Cerebellar cortex (tissue), 1 donor: ENCODE measurements around the gene RANBP3.

Experiments used
- DNase-seq: peaks from one replicate; pipeline ENCODE4 v3.0.0-alpha.2; 2015; ENCODE audit warnings: low spot score

RANBP3 gene

DNA sequence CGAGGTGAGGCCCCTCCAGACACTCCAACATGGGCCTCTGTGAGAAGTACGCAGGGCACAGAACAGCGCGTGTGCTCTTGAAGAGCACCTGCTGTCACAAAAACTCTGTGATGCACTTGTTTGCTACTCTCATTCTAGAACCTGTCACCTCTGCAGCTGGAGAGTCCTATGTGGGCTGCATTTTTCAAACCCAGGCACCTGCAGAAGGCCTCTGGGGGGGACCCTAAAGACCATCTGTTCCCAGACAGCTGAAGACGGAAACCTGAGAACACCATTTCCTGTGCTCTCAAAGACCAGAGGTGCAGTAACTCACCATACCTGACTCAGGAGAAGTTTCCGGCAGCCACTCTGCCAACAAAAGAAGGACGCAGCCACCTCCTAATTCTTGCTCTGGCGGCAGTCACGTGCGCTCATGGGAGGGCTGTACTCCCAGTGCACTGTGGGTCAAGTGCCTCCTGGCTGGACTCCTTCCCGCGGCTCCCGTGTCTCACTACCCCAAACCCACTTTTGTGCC is 28.1 kb downstream of the RANBP3 start:
- no peak for DNase-seq

DNA sequence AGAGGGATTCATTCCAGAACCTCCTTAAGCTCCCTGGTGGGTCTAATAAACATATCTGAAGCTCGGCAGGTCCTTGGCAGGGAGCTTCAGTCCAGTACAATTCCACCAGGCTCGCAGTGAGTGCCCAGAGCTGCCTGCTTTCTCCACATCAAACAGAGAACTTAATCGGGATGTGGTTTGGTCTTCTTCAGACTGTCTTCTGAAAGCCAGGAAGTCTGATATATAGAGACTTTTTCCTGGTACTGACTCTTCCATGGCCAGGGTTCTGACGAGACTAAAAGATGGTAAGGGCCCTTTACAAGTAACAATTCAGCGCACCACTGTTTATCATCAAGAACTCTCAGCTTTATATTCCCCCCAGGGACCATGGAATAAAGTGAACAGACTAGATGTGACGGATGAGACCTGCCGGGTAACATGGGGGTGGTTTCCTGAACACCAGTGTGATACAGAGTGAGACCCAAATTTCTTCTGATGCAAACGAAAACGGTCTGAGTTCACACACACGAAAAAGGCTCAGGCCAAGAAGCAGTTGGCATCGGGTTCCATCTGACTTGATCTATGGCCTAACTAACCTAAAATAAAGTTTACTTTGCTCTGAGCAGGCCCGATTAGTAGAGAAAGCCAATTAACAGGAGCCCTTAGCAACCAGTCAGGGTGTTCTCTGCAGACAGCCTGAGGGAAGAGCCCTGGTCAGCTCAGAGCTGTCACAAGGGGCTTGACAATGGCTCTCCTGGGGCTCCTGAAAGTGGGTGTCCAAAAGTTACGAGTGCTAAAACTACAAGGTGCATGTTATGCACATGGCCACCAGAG is 29.0 kb downstream of the RANBP3 start:
- DNase-seq: peak; percentile 62

DNA sequence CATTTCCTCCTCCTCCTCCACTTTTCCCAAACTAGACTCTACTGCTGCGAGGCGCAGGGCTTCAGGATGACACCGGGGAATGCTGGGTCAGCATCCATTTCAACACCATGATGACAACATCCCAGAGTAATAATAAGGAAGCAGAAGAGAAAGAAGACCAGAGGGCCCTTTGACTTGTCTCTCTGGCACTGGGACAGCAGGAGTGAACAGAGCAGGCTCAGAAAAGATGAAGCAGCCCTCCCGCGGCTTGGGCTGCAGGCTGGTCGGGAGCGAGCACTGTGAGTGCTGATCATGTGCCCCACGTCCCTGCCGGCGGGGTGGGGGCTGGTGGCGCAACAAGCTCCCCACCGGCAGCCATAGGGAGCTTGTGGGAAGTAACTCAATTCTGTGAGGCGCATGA is 30.5 kb downstream of the RANBP3 start:
- no peak for DNase-seq

DNA sequence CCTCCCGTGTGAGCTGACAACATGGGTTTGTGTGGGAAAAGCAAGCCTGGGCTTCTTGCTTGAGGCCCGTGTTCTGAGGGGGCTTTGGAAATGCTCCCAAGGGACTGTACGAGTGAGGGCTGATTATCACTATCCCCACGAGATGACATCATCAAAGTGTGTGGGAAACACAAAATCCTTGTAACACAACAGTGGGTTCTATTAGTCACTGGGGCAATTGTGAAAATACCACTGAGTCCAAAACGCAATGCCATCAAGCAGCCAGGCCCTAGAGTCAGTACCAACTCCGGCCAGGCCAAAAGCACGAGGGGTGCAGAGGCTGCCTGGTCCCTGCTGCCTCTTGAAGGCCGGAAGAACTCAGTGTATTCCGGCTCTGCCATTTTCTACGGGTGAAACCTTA is 34.3 kb downstream of the RANBP3 start:
- no peak for DNase-seq

DNA sequence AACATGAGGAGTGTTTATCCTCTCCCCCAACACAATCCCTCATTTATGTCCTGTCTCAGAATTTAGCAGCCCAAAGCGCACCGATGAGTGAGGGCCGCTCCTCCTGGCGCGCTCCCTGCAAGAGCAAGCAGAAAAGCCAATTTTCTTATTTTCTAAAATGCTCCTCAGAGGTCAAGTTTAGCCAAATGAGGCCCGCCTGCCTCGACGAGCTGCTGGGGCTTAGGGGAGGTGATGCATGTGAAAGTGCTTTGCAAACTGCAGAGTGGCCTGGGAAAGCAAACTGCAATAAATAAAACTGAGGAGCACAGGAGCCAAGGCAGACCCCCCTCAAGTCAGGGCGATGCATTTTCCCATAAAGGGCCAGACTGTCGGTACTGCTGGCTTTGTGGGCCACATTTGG is 34.9 kb downstream of the RANBP3 start:
- no peak for DNase-seq

DNA sequence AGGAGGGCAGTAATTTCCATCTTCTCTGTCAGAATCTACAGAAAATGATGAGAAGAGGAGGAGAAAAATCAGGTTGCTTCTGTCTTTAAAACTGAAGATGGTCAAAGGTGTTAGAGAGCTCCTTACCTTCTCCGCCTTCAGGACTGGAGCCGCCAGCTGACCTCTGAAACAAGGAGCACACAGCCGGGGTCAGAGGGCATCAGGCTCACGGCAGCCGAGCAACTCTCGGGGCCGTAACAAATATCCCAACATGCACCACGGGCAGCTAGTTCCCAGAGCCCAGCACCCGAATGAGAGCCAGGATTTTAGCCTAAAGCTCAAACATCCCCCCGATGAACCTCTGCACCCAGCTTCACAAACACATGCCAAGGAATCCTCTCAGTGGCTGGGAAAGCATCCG is 36.3 kb downstream of the RANBP3 start:
- no peak for DNase-seq

DNA sequence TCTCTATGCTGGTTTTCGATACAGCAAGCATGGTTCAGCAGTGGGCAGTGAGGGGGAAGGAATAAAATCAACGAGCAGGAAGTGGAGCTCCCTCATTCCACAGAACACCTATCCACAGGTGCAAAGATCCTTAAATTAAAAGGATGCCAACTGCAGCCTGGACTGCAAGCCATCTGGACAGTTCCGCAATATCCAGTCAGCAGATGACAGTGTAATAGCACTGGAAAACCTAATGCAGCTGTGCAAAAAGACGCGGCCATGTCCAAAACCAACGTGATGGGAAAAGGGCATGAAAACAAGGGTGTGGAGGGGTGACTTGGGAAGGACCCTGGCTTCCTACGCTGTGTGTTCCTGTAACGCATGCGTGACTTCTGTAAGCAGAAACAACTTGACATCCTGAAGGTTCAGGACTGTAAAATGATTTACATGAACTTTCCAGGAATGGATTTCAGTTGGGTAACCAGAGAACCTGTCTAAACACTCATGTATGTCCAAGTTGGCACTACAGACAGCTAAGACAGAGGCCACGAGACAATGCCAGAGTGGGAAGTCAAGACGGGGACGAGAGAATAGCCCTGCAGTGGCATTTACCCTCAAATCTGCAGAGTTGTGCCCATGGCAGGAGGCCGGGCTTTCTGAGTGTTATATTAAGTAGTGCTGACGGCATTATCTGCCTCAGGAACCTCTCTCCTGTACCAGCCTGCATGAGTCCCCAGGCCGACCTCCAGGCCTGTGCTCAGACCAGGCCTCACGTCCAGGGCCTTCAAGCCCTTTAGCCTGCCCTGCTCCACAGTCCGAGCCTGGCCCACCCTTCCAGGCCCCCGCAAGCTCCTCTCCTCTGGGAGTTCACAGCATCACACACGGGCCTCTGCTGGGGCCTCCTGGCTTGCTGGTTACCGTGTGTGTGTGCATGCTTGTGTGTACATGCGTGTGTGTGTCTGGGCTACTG is 37.4 kb downstream of the RANBP3 start:
- no peak for DNase-seq

DNA sequence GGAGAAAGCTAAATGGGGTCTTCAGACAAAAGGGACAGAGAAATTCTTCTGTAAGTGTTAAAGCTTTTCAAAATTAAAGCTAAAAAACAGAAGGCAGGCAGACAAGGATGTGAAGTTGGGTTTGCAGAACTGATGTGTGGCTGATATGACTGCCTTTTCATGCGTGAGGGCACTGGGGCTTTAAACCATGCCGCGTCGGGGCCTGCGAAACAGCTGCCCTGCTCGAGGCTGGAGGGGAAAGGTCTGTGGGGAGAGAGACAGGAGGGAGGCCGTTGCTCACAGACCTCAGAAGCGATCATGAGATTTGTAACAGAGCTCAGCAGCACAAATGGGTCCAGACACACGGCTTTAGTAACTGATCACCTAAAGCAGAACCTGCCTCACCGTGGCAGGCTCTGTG is 40.4 kb downstream of the RANBP3 start:
- DNase-seq: no peak

DNA sequence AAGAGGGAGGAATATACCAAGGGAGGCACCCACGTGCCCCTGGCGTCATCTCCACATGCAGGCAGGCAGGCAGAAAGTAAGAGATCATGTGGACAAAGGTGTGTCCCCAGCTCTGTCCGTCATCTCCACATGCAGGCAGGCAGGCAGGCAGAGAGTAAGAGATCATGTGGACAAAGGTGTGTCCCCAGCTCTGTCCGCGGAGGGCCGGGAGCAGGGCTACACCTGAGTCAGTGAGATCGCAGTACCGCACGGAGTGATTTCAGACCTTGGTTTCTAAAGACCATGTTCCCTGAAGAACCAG is 41.7 kb downstream of the RANBP3 start:
- DNase-seq: no peak

DNA sequence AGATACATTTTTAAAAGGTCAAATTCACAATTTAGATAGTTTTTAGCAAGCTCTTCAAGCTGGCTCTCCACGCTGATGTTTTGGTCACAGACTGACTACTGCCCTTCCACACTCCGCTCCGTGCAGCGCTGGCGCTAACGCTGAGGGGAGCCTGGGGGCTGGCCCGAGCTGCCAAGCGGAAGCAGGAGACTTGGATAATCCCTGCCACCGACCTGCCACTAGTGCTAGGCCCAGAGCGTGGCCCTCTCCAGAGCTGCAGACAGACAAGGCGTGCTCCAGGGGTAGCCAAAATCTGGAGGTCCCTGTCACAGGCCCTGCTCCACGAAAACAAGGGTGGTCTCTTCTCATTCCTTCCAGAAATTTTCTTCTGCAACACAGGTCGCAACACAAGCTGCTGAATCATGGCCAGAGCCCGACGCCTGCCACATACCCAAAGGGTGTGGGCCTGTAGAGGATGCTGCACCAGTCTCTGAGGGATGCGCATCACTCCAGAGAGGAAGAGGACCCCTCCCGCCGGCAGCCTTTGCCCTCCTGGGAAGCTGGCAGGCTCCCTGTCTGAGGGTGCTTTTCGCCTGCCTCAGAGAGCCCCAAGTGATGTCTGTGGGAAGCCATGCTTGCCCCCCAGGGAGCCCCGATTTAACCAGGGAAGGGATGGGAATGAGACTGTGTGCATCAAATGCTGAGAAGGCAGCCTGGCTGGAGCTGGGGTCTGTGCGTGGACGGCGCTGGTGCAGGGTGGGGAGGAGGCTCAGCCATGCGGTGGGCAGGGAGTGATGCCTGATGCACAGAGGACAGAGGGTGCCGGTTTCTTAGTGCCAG is 42.3 kb downstream of the RANBP3 start:
- no peak for DNase-seq

DNA sequence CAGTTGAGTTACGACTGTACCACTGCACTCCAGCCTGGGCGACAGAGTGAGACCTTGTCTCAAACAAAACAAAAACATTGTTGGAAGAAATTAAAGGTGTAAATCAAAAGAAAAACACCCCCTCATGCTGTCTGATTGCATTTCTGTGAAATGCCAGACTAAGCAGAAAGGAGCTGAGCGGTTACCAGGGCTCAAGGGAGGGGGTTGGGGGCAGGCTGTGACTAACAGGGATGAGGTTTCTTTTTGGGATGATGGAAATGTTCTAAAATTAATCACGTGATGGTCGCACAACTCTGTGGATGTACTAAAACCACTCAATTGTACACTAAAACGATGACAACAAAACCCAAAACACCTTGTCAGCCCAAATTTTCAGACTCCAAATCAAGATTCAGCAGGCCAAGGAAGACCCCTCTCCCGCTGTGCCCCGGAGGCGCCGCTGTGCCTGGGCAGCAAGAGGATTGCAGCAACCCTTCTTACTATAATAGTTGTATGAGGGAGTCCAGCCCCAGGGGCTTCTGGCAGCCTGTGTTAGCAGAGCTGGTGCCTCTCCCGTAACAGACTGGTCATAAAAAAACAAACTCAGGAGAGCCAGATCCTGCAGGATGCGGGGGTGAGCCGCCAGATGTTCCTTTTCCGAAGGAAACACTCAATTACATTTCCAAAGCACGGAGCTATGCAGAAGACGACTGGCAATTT is 43.0 kb downstream of the RANBP3 start:
- no peak for DNase-seq

DNA sequence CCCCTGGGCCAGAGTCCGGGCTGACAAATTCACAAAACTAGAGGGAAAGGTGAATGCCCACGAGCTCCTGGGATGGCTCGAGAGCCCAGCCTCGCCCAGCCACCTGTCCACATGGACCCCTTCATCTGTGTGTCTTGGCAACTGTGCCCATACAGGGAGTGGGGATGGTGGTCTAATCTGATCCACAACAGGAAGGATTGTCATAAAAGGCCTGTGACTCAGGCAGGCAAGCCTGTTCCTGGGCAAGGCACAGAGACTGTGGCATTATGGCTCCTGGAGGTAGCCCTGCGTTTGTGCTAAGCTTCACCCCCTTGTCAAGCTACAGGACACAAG is 43.9 kb downstream of the RANBP3 start:
- no peak for DNase-seq

DNA sequence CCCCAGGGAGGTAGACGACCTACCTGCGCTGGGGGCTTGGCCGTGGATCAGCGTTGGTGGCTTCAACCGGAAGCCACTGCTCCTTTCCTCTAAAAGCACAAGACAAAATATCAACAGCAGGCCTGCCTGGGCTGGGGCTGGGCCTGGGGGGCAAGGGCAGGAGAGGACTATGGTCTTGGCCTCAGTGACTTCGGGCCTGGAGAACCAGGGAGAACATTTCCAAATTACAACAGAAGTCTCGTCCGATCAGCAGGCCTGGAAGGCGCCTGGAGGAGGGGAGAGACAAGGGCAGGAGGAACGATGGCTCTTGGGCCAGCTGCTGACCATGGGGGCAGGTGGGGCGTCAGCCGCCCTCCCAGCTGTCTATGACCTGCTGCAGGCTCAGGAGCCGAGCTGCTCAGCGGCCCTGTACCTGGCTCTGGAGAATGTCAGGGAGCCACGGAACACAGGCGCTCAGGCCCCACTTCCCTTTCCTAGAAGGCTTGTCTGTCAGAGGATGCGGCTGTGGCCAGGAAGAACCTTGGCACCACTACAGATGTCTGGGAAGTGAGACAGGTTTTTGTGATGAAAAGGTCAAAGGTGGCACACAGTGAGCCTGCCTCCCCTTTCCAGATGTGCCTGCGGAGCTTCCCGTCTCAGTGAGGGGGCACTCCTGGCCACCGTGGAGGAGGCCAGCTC is 44.4 kb downstream of the RANBP3 start:
- no peak for DNase-seq

DNA sequence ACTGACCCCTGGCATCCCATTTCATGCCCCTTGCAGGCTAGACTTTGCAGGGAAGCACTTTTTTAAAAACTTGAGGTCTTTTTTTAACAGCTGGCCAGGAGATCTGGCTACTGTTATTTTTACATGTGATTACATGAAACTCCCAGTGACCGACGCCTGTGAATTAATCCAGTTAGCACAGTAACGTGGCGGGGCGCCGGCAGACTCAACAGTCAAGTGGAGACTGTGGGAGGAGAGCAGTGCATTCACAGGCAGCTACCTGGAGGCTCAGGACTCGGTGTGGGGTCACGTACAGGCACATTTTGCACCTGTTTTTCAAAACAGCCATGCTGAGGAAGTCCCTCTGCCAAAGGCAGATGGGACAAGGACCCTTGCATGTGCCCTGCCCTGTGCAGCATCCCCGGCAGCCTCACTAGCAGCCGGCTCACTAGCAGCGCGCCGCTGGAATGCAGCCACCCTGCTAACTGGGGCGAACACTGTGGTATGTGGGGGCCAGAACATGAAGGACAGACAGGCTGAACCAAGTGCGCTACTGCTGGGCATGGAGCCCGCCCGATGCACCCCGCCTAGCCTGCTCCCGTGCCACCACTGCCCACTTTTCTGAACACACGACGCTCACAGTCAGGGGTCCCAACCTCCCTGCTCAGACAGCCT is 45.2 kb downstream of the RANBP3 start:
- DNase-seq: peak; percentile 51

DNA sequence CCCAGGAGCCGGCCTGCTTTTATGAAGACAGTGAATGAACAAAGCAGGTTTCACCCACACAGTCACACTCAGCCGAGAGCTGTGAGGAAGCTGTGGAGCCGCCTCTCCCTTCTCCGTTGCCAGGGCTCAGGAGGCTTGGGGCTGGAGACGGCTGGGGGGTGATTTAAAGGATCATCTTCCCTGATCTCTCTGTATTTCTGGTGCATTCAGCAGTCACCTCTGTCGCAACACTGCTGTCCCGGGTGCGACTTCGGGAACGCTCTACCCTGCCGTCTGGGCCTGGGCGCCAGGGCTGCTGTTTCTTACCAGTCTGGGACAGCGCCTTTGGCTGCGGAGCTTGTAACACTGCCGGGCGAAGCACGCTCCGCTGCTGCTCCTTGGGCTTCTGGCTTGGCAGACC is 45.8 kb downstream of the RANBP3 start:
- DNase-seq: no peak

DNA sequence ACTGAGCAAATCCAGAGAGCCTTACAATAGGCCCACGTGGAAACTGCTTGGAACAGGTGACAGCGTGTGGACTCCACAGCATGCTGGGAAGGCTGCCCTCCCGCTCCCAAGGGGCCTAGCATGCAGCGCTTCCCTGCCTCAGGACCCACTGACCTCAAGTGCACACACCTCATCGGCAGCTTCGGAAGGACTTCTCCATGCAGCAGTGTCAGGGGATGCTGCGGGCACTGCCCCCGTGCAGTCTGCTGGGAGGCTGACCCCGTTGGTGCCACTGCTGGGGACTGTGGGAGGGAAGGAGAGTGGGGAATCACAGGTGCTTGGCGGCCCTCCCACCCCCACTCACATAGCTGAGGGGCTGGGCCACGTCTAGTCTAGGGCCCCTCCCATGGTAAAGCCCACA is 46.7 kb downstream of the RANBP3 start:
- DNase-seq: no peak

DNA sequence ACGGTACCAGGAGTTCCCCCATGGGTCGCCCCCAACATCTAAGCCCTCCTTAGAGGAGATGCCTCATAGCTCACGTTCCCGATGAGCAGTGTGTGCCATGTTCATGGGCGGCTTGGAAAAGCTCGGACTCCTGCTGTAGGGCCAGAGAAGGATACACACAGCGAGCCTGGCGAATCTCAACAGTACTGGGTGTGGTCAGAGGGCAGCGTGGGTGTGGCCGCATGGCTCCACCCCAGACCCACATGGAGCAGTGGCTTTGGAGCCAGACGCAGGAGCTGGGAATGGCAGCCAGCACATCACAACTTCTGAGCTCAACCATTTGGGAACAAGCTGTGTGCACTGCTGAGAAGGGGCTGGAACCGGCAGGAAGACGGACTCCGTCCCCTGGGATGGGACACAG is 48.3 kb downstream of the RANBP3 start:
- no peak for DNase-seq

DNA sequence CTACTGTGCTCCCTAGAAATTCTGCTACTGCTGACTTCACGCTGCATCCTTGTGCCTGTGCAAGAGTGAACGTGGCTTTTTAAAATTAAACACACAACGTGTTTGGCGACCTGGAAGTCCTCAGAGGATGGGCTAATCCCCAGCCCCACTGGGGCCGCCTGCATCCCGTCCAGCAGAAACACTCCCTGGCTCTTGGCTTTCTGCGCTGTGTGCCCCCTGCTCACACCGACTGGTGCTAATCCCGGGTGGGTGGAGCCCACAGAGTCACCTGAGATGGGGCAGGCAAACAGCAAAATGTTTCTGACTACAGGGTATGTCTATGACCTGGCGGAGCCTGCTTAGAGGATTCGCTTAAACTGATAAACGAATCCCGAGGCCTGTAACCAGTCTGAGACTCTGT is 48.8 kb downstream of the RANBP3 start:
- no peak for DNase-seq

DNA sequence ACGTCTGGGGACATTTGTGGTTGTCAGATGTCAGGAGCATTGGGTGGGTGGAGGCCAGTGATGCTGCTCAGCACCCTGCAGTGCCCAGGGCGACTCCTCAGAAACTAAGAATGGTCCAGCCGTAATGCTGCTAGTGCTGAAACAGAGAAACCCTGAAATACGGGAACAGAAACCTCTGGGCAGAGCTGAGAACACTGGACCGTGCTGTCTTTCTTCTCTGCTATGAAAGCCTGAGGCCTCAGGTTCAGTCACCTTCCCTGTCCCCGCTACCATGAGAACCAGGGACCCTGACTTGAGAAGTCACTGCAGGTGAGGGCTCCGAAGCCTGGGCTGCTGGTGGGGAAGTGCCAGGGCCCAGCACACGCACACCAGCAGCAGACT is 50.5 kb downstream of the RANBP3 start:
- DNase-seq: no peak

DNA sequence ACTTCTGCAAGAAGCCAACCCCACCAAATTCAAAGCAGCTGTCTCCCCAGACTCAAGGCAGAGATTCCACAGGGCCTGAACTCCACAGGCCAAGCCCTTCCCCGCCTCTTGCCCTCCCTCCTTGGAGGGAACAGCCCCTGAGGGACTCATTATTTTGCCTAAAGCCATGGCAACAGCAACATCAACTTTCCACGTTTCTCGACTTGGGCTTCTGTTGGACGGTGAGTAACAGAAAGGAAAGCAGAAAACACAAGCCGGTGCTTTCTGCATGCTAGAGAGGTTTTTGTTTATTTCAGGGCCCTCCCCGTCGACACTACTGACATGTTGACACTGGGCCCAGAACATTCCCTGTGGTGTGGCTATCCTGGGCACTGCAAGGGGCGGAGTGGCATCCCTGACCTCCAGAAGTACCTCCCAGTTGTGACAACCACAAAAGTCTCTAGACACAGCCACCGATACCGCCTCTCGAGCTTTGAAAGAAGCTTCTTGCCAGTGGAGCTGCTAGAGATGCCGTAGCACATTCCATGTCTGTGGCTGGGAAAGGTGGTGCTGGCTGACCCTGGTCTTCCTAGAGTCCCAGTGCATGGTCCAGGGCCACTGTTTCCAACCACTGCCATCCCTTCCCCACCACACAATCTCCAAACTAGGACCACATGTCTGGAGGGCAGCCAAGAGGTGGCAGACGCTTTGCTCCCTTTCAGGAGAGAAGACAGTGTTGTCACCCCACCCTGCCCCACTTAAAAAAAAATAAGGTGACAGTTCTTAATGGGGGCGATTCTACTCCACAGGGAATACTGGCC is 51.1 kb downstream of the RANBP3 start:
- DNase-seq: no peak
